Astrocyte of the cerebellum (primary cell): ENCODE results near the gene SUSD5.

Source experiments
- DNase-seq: peaks from one replicate; pipeline ENCODE4 v3.0.0-alpha.2; 2011; ENCODE audit warnings: low read depth
- H3K4me3 ChIP-seq: 2 replicates; pipeline ENCODE4 v1.5.1; 2011; ENCODE audit warnings: mild to moderate bottlenecking, low read depth, low read length, moderate library complexity
- CTCF ChIP-seq: IDR thresholded peaks from 2 replicates; pipeline ENCODE4 v1.5.1; 2012; ENCODE audit warnings: low read length, low read depth, moderate library complexity, mild to moderate bottlenecking; ENCODE audit errors: missing control alignments
- in situ Hi-C: cut with HindIII; loops from 2 replicates; pipeline ENCODE4 v1.10.0; 2017; ENCODE audit warnings: low sequenced_read_pairs

Gene SUSD5

DNA sequence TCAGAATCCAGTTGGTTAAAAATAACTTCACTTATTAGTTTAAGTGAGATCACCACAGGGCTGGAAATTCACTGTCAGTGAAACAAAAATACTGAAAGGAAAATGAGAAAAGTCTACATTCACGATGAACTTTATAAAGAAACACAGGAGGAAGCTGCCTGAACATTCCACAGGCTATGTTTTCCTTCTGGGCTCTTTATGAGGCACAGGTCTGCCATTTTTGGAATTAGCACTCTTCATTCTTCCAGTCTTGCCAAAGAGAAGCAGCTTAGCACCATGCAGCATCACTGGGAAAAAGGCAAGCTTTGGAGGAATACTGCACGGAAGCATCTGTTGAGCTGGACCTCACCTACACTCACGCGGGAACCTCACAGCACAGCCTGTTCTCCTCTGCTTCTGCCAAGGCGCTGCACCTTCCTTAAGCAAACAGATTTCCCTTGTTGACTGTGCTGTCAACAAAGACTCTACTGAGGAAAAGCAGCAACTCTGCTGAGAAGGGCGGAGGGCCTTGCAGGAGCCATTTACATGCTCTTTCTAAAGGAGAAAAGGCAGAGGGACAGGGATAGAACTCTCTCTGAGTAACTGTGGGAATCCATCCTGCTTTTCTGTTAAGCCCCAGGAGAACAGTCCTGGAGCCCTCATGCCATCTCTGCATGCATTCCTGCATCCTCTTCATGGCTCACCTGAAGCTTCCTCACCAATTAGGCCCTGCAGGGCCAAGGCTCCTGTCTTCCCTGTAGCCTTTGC, 15.7 kb downstream of the SUSD5 start:
- TF ChIP-seq CTCF: no peak
- in situ Hi-C loops: no loop called here
- DNase-seq: no peak
- H3K4me3 ChIP-seq: no peak overlapping the region

DNA sequence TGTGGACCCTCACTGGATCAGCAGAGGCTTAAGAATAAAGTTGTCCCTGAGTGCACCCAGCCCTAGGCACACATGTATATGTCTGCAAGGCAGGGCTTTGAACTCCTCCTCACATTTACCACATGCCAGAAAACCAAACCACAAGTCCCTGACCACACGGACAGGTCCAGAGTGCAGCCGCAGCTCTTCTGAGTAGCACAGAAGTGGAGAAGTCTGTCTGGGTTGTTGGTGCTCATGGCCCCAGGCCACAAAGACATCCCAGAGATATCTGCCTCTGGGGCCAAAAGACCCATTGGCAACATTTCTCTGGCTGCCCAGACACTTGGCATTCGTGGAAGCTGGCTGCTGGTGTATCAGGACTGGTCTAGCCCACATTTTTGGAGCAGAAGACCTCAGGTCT, 17.4 kb downstream of the SUSD5 start:
- no peak for DNase-seq
- in situ Hi-C loops: no loop called here
- no peak for TF ChIP-seq CTCF
- H3K4me3 ChIP-seq: no peak overlapping the region

DNA sequence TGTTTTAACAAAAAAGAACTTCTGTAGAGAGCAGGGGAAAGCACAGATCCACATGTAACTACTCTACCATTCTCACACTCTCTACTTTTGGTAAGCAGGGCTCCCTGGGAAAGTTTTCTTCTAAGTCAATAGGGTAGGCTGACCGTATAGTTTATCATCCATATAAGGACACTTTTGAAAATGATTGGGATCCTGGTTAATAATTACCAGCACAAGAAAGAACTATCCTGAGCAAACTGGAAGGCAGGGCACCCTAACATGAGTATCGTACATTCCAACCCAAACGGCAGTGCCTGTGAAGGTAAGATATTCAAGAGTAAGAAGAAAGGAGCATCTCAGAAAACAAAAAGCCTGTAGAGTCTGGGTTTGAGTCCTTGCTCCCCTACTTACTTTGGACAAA, 22.1 kb downstream of the SUSD5 start:
- TF ChIP-seq CTCF: no peak
- no peak overlapping the region for H3K4me3 ChIP-seq
- in situ Hi-C loops: no loop called here
- DNase-seq: no peak

DNA sequence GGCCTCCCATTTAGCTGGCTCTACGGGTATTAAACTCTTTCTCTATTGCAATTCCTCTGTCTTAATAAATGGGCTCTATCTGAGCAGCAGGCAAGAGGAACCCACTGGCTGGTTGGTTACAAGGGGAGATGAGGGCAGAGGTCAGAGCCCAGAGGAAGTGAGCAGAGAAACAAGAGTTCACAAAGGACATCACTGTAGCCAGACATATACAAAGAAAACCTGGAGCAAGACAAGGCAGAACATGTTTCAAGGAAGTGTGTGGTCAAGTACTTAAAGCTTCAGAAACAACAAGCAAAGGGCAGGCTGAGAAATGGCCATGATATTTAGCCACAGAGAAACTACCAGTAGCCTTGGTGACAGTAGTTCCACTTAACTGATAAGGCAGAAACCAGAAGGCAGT, 24.3 kb downstream of the SUSD5 start:
- TF ChIP-seq CTCF: no peak
- in situ Hi-C loops: no loop called here
- H3K4me3 ChIP-seq: no peak overlapping the region
- DNase-seq: no peak

DNA sequence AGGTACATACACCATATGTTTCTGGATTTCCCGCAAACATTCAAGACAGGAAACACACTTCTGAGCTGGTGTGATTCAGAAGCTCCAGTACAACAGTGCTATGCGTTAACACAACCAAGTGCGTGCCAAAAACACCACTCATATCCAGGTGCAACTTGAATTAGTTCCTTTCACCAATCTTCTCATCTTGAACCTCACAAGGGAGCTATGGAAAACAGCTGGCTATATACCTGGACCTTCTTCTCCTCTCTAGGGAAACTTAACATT, 31.3 kb downstream of the SUSD5 start:
- H3K4me3 ChIP-seq: no peak overlapping the region
- in situ Hi-C loops: no loop called here
- peak; percentile 8 for DNase-seq
- no peak for TF ChIP-seq CTCF

DNA sequence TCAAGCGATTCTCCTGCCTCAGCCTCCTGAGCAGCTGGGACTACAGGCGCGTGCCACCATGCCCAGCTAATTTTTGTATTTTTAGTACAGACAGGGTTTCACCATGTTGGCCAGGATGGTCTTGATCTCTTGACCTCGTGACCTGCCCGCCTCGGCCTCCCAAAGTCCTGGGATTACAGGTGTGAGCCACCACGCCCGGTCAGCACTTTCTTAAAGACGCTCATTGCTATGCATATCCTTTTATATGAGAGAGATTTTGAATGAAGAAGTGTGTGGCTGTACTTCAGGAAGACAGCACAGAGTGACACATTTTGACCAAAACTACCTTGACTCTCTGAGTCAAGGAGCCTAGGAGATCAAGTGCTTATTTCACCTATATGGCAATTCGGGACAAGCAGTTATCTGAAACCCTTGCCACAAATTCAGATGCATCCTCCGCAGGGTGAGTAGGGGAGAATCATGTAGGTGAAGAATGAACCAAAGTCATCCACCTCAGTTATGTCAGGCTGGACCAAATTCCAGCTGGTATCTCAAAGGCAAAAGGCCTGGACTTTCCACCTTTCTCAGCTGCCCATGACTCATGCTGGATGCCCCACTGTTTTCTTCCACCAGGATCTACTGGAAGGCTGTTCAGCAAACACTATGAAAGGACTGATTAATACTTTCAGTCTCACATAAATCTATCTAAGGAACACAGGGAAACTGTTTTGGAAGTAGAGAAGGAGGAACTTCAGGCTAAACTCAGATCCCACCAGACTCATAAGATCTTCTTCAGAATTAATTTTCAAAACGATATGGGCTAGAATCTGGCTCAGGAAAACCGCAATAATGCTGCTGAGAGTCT, 31.9 kb downstream of the SUSD5 start:
- H3K4me3 ChIP-seq: no peak overlapping the region
- in situ Hi-C loops: no loop called here
- peak; percentile 29 for DNase-seq
- TF ChIP-seq CTCF: no peak
